ENCODE measurements around the gene LRMDA.

Gene LRMDA

DNA sequence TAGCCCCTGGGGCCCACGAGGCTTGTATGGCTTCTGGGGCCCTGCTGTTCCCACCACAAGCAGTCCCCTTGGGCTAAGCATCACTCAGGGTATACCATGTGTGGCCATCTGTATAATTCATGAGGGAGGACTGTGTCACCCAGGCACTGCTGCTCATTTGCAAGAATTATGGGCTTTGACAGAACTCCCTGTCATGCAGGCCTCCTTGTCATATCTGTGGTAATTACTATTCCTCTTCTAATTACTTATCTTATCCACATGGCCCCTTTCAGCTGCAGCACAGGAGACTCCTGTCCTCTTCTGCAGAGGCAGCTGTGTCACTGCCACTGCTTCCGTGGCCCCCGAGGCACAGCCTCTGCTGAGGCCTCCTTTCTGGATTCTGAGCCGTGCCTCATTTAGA lies 46.3 kb downstream of the LRMDA start:
- no peak for DNase-seq

DNA sequence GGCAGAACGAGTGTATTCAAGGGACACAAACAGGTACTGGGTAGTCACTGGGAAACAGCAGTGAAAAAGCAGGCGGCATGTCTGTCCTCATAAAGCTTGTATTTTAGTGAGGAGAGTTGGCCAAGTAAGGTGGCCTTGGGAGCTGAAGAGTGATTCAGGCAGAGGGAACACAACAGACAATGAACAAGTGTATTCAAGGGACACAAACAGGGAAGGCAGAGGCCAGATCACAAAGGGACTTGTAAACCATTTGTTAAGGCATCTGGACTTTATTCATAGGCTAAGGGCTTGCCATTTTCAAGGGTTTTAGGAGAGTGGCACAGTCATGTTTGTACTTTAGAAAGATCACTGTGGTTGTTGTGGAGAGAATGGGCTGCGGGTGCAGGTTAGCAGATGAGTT lies 49.0 kb downstream of the LRMDA start:
- DNase-seq: no peak

DNA sequence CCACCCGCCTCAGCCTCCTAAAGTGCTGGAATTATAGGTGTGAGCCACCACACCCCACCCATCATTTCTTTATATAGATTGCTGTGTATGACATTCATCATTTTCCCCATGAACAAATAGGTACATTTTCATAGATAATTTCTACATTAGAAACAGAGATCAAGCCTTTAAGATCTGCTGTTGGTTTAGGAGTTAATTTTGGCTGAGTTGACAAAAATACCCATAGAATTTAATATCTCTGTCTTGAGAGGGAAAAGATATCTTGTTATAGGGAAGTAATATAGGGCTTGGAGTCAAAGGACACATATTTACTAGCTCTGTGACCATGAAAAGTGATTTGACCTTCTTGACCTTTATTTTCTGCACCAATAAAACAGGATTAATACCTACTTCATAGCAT lies 51.8 kb downstream of the LRMDA start:
- no peak for DNase-seq

DNA sequence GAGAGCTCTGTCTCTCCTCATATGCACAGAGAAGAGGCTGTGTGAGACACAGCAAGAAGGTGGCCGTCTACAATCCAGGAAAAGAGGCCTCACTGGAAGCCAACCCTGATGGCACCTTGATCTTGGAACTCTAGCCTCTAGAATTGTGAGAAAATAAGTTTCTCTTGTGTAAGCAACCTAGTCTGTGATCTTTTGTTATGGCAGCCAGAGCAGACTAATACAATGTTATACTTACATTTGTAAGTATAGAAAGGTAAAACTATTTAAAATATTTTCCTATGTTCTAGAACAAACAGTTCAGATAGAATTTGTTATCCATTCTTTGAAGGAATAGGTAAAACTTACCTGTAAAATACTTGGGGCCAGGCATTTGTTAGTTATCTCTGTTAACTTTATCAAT lies 53.3 kb downstream of the LRMDA start:
- DNase-seq: no peak

DNA sequence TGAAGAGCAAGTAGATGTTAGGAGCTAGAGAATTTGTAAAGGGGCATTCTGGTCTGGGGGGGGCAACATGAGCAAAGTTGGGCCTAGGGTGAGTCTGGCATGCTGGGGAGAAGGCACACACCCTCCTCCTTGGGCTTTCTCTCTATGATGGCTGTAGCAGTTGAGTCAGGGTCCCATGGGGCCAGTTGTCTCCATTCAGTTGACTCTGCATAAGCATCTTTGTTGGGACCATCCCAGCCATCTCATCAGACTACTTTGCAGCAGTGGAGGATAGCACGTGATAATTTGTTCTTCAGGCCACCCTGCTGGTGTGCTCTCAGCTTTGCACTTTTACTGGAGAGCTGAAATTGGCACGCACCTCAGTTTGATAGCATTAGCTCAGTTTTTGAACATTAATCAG lies 55.2 kb downstream of the LRMDA start:
- no peak for DNase-seq

DNA sequence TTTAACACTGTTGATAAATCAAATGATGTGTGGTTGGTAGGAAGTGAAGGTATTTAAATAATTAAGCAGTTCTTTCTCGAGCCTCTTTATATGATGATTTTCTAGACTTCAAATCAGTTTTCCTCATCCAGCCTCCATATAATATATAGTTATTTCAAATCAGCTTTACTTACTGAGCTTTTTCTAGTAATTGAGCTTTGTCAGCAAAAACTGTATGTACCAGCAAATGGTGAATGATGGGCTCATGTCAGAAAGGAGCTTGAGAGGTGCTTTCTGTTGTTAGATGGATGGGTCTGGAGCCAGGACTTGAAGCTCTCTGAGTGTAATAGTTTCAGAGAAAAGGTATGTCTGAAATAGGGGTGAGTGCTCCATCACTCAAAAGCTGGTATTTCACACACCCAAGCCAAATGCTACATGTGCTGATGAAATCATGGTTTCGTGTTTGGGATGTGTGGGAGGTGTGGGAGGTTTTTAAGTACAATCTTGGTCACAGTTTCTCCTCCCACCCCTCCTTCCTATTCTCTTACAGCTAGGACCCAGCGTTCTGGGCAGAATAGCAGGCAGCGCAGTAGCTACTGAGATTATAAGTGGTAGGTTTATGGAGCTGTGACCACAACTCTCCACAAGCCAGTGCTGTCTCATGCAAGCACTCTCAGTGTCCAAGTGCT lies 55.8 kb downstream of the LRMDA start:
- DNase-seq: no peak

DNA sequence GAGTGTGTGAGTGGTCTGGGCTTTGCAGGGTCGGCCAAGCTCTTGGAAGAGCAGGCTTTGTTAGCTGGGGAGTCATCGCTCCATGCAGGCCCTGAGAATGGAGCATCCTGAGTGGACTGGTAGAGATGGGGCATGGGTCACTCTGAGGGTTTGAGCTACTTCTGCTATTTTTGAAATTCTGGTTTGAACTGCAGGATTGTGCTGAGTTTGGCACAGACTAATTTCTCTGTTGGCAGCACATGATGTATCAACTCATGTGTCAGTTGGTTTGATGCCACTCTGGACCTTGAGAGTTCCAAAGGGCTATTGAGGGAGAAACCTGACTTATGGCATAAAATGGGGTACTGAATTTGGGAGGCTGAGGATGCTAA lies 56.3 kb downstream of the LRMDA start:
- no peak for DNase-seq

DNA sequence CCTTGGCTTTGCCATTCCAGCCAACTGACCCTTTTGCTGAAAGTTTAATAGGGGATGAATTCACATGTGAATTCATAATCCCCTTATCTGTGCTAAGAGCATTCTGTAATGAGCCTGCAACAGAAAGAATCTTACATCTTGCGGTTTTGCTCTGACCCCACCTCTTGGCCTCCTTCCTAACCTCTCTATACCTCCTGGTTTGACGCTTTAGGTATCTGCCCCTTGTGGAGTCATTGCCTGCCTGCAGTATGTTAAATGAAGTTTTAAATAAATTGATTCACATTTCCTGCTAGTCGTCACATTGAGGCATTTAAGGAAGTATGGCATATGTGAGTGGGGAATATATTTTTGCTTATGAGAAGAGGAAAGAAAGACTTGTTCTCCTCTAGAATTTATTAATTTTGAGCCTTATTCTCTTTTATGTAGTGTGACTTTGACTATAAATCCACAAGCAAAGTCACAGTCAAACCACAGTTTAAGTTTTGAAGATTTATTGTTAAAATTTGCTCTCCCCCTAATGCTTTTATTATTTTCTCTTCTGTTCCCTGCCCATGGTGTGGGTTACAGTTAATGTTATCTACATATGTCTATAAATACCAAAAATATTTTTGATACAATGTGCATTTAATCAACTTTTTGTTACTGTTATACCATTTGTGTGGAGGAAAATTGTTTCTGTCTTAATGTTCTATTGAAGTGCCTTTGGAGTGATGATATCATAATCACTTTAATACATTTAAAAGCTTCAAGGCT lies 60.9 kb downstream of the LRMDA start:
- no peak for DNase-seq

DNA sequence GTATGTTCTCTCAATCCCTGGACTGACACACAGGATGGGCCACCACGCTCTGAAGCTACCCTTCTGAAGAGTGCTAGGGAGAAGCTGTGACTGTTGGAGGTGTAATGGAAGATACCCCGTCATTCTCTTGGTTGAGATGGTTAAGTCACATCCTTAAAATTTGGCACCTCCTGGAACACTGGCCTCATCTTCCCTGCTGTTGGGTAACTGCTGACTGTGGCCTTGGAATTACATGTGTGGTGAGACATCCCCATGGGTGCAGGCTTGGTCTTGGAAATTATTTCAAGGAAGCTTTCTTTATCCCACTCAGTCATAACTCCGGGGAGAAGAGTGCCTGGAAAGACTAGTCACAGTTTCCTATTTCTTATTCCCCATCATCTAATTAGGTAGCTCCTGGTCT lies 62.0 kb downstream of the LRMDA start:
- no peak for DNase-seq

DNA sequence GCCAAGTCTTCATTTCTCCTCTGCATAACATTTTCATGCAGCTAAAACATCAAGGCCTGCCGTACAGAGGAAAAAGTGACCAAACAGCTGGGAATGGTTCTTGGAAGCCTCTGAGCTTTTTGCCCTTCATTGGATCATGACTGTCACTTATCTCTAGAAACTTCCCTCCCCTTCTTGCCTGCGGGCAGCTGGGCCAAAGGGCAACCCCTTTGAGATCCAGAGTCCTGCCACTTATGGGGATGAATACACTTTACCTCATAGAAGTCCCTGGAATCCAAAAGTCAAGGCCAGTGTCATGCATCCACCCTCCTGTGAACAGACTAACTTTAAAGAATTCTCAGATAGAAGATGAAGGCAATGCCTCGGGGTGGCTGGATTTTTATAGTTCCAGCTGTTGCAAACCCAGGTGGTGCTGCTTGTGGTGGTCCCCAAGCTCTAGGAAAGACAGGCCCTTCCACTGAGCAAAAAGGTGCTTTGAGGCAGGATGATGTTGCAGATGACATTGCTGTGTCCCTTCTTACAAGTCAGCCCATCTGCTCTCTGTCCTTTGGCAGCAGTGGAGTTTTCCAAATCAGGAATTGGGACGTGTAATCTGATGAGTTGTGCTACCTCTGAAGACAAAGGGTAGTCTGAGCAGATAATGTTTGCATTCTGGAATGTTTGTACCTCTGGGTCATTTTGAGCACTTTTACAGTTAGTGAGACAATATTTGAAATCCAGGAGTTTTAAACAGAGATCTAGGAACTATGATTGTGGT lies 64.2 kb downstream of the LRMDA start:
- no peak for DNase-seq

DNA sequence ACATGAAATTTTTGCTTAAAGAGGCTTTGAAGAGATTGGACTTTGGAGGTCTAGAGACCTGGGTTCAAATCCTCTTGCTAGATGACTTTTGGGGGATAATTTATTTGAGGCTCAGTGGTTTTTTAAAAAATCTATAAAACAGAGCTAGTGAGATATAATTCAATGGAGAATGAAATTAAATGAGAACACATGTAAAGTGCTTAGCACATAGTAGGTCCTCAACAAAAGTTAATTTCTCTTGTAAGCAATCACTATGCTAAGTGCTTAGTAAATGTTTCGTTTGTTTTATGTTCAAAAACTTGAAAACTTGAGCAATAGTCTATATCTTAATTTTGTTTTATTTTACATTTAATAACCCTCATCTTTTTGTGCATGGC lies 64.8 kb downstream of the LRMDA start:
- DNase-seq: no peak

DNA sequence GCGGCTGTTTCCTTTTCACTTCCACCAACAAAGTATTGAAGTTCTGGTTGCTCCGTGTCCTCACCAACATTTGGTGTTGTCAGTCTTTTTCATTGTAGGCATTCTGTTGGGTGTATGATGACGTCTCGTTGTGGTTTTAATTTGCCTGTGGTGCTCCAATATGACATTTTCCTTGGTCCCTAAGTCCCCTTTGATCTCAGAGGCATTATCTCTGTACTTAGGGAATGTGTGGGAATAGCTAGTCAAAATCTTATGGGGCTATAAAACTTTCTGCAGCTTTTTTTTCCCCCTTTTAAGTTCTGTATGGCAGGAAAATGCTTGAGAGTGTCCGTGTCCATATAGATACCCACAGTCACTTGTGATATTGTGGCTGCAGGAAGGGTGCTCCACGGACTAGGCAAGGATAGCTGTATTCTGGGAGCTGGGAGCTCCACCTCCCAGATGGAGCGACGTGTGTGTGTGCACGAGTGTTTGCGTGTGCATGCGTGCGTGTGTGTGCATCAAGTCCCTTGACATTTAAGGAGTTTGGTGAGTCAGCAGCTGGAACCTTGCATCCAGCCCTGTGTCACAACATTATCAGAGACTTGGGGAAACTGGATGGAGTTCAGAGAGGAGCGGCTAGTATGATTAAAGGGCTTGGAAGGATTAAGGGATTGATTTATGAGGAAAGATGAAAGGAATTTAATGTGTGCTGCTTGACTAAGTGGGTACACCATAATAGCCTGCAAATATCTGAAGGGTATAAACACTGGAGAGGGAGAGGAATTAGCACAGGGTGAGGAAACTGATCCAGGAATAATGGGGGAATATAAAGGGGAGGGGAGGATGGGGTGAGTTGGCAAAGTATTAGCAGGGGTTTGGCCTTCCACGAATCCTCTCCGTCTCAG lies 66.8 kb downstream of the LRMDA start:
- no peak for DNase-seq

DNA sequence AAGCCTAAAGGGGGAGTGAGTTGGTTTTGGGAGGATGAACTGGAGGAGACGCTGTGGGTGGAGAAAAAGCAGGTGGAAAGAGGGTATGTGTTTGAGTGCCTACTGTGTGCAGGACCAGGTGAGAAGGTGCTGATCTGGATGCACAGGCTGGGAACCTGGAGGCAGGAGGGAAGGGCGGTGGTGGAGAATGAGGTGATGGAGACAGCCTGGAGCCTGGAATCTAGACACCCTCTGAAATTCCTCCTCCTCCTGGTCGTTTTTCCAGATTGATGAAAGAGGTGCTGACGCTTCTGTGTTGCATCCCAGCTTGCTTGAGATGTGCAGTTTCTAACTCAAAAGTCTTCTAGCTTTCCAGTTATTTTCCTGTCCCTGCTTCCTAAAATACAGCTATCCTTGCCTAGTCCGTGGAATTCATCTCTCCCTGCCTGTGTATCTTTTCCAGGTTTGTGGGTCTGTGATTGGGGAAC lies 67.5 kb downstream of the LRMDA start:
- no peak for DNase-seq

DNA sequence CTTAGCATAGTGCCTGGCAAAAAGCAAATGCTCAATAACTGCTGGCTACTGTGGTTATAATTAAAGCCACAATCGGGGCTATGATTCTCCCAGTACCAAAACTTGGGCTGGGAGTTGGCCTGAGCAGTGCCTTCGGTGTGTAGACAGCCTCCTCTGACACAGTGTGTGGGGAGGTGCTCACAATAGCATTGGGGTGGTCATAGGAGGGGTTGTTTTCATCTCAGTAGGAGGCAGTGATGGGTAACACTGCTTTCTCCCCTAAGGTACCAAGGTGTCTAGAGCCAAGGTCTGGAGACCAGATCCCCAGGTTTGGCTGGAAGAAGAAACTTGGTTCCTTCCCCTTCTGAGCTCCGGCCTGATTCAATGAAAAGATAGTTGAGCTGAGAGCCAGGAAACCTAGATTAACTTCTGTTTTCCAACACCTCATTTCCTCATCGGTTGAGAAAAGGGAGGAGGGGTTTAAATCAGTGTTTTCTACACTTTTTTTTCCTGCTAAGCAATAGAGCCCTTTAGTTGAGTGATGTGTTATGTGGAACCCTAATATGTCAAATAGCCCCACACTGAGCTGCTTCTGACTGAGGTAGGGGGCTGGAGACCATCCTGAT lies 68.2 kb downstream of the LRMDA start:
- no peak for DNase-seq

DNA sequence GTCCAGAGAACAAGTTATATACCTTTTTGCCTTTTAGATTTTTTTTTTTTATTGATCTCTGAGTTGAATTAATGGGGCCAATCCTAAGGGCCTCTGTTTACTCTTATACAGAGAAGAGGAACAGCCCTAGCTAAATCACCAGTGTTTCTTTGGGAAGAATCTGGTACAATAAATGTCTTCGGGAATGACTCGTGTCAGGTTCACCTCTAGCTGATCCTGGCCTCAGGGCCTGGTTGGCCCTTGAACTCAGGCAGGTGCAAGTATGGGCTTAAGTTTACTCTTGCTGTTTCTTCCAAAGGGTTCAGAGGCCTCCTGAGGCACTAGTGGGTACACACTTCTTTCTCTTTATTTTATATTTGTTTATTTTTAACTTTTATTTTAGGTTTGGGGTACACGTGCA lies 71.0 kb downstream of the LRMDA start:
- DNase-seq: no peak

DNA sequence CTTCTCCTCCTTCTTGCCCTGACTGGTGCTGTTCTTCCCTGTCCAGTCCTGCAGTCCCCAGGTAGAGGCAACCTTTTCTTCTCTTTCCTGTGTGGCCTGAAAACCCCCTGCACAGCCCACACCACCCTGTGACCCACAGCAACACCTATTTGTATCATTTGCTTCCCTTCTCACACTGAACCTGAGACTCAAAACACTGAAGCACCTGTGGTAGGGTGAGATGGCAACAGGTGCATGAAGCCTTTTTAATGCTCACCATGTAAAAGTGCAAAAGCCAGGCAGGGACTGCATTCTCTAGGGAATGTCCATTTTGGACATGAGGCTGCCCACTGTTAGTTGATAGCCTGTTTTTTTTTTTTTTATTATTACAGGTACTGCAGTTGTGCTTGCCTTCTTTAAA lies 71.4 kb downstream of the LRMDA start:
- no peak for DNase-seq

DNA sequence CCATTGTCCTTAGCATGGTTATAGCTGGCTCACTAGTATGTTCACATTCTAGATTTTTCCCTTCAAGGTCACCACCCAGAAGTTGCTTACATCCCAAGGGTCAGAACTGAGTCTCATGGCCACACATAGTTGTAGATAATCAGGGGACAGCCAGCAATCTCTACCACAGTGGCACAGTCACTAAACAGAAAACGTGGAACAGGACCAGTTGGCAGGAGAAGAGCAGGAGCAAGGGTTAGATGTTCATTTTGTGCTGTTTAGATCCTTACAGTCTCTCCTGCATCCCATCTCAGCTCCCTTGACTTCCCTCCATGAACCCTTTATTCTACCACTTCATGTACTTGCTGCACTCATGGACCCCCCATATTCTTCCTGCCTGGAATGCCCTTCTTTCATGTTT lies 73.9 kb downstream of the LRMDA start:
- no peak for DNase-seq

DNA sequence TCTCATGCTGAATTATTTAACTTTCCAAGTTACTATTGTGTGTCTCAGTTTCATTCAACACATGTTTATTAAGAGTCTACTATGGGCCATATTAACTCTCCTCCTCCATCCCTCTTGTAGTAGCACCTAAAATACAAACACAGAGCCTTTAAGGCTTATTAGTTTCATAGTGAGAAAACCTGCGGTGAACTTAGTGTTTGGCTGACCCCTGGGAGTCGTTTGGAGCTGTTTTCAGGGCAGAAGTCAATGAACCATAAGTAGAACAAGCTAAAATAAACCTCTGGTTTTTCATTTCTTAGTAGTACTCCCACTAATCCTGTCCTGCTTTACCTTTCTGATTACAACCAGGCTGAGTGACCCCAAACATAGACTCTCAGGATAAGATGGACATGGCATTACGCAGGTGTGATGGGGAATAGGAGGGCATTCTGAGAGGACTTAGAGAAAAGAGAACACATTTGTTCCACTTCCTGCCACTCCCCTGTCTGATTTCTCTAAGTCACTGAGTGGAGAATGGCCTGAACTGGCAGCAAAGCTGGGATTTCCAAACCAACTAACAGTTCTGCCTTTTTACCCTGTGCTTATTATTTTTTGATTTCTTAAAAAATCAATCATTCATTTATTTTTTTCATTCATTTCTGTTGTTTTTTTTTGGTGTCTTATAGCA lies 74.5 kb downstream of the LRMDA start:
- DNase-seq: no peak

DNA sequence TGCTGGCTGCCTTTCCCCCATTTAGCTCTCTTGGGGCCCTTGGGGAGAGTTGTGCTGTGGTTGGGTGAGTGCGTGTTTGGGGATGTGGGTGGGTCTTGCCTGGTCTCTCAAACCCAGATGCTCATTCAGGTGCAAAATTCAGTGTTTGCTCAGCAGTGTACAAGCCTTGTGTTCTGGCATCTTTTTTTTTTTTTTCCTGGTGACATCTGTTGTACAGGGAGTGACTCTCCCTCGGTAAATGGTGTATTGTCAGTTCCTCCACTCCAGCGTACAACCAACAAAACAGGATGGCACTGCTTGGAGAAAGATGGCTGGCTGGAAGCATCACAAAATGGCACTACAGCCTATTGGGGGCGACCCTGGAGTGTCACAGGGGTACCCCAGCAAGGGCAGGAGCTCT lies 75.5 kb downstream of the LRMDA start:
- no peak for DNase-seq

DNA sequence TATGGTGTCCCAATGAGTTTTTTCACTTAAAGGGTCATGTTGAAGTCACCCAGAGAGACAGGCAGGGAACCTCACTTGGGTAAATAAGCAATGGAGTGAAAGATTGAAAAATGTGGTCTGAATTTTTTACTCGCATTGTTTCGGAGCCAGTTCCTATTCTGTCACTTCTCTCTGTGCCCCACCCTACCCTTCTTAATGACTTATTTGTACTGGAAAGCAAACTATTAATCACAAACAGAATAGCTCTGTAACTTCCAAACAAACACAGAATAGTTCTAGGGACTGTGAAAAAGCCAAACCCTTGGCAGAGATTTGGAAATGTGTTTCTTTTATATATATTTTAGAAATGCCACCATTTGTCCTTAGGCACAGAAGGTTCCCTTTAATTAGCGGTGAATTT lies 76.0 kb downstream of the LRMDA start:
- DNase-seq: no peak

DNA sequence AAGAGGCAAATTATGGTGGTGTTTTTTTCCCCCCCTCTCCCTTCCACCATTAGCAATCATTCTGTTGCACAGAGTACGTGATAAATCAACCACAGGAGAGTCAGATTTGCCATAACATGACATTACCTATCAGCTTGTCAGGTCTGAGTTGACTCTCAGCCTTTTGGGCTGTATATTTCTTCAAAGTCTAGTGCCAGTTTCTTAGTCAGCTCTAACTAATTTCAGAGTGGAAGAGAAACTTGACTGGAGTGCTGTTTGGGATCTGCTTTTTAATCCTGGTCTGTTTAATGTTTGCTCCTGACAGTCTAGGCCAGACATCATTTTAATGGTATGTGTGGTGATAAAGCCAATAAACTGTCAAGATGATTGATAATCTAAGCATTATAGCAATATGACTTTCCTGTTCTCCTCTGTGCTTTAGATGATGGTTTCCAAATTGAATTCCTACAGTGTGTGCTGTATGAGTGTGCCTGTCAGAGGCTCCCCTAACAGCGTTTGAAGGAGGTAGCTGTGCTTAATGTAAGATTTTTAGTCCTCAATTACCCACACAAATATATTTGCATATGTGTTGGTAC lies 76.9 kb downstream of the LRMDA start:
- DNase-seq: no peak
